K562 (cell line): ENCODE data around the gene ZNF77. TPM values are rescaled to one million over a fixed set of nuclear protein-coding genes. Genes with fewer than 3 reads are reported as not detected.

Experiments used
- ATF3 ChIP-seq, 2 experiments: fragments of 450-650 bp in 1 of 2; sonication (generic) in 1 of 2; formaldehyde crosslinking in 1 of 2; IDR thresholded peaks in 1 of 2; conservative IDR thresholded peaks in 1 of 2; 2 replicates each; pipeline versions ENCODE4 v1.6.1 to v1.8.1; 2016 to 2023; ENCODE audit warnings: mild to moderate bottlenecking in 2 of 2, moderate library complexity in 2 of 2, inconsistent platforms in 1 of 2, missing genetic modification reagents in 1 of 2
- ESRRB ChIP-seq: fragments of 250-450 bp; sonication (Bioruptor Pico); IDR thresholded peaks from 2 replicates; pipeline ENCODE4 v1.5.0; 2020; ENCODE audit warnings: mild to moderate bottlenecking, moderate library complexity, borderline replicate concordance
- GTF2A2 ChIP-seq: IDR thresholded peaks from 2 replicates; pipeline ENCODE4 v1.6.1; 2016; ENCODE audit warnings: mild to moderate bottlenecking, missing genetic modification characterization, missing compliant biosample characterization
- KAT8 ChIP-seq: fragments of 450-650 bp; IDR thresholded peaks from 2 replicates; pipeline ENCODE4 v1.6.1; 2016; ENCODE audit warnings: low read depth, mild to moderate bottlenecking
- KHSRP ChIP-seq: fragments of 450-650 bp; IDR thresholded peaks from 2 replicates; pipeline ENCODE4 v1.6.1; 2017
- MEIS2 ChIP-seq: fragments of 450-650 bp; IDR thresholded peaks from 2 replicates; pipeline ENCODE4 v1.6.1; 2014; ENCODE audit warnings: mild to moderate bottlenecking; ENCODE audit not compliant: partially characterized antibody
- MNT ChIP-seq, 2 experiments: fragments of 450-650 bp; conservative IDR thresholded peaks; 2 replicates each; pipeline ENCODE4 v1.6.1; 2017; ENCODE audit warnings: mild to moderate bottlenecking in 2 of 2, moderate library complexity in 2 of 2
- MTA1 ChIP-seq: fragments of 450-650 bp; IDR thresholded peaks from 2 replicates; pipeline ENCODE4 v1.6.1; 2017; ENCODE audit warnings: borderline replicate concordance
- NEUROD1 ChIP-seq: fragments of 150-350 bp; IDR thresholded peaks from 2 replicates; pipeline ENCODE4 v1.6.1; 2014; ENCODE audit warnings: borderline replicate concordance, low read length, low read depth; ENCODE audit not compliant: partially characterized antibody
- NFATC3 ChIP-seq: fragments of 450-650 bp; IDR thresholded peaks from 2 replicates; pipeline ENCODE4 v1.6.1; 2017; ENCODE audit warnings: mild to moderate bottlenecking
- POLR3G ChIP-seq: IDR thresholded peaks from 2 replicates; pipeline ENCODE4 v1.6.1; 2011; ENCODE audit not compliant: insufficient read length, insufficient replicate concordance; ENCODE audit errors: extremely low read depth
- RFX7 ChIP-seq: fragments of 250-450 bp; sonication (Bioruptor Pico); IDR thresholded peaks from 2 replicates; pipeline ENCODE4 v1.5.1; 2021; ENCODE audit warnings: mild to moderate bottlenecking
- ZBTB40 ChIP-seq, 2 experiments: fragments of 450-650 bp in 1 of 2; sonication (generic) in 1 of 2; formaldehyde crosslinking in 1 of 2; IDR thresholded peaks; 2 replicates each; pipeline versions ENCODE4 v1.7.1 to v1.9.0; 2016 to 2022; ENCODE audit warnings: inconsistent platforms in 1 of 2, mild to moderate bottlenecking in 1 of 2, missing genetic modification reagents in 1 of 2
- ZFP36 ChIP-seq: fragments of 150-350 bp; IDR thresholded peaks from 2 replicates; pipeline ENCODE4 v1.6.1; 2018; ENCODE audit warnings: low read length, low read depth; ENCODE audit not compliant: partially characterized antibody
- ZNF239 ChIP-seq: fragments of 250-450 bp; sonication (Bioruptor Pico); IDR thresholded peaks from 2 replicates; pipeline ENCODE4 v1.4.0; 2020; ENCODE audit warnings: mild to moderate bottlenecking
- ZNF282 ChIP-seq: sonication (generic); formaldehyde crosslinking; IDR thresholded peaks from 2 replicates; pipeline ENCODE4 v1.8.1; 2023; ENCODE audit warnings: missing genetic modification reagents
- ZNF316 ChIP-seq: fragments of 450-650 bp; IDR thresholded peaks from 2 replicates; pipeline ENCODE4 v1.6.1; 2016
- polyA plus RNA-seq, 8 experiments: library from polyadenylated mRNA; depleted of rRNA in 4 of 8; stranded (reverse) in 5 of 8; unstranded in 3 of 8; fragments of >200 nt; fragmentation: Nextera tagmentation in 2 of 8; fragmentation: Illumina TruSeq in 1 of 8; extraction: Ambion mirVana in 2 of 8; extraction: Trizol in 1 of 8; gene quantifications; 2 replicates each; pipeline versions ENCODE4 v1.2.1 to v1.2.3, GENCODE V29; 2011 to 2014; ENCODE audit warnings: inconsistent platforms in 1 of 8, missing spikeins in 1 of 8
- total RNA-seq, 7 experiments: library from RNA; depleted of rRNA in 6 of 7; stranded (reverse); fragments of >200 nt in 6 of 7; fragmentation: Illumina TruSeq in 2 of 7; extraction: Trizol in 2 of 7; gene quantifications; 2 replicates each; pipeline versions ENCODE4 v1.2.1 to v1.2.3, GENCODE V29; 2011 to 2021; ENCODE audit warnings: low replicate concordance in 1 of 7

The ZNF77 gene
- total and polyA plus RNA-seq, 9 of the 15 experiments (the other 6 are each of a cell fraction or from before 2014, with no cell fraction given) = 4.3 to 14.5 (median 7.7) TPM

GRCh38 chr19:2962018-2962670 lies 17.4 kb upstream of the ZNF77 start (continued):
- TF ChIP-seq ZFP36 (no peak), ESRRB (CRISPR knock-in tag) (no peak), POLR3G (no peak), MTA1 (peak; percentile 93), KHSRP (peak; percentile 88), ZNF316 (no peak), ZBTB40 (IDR thresholded peaks at IDR 0.05) (0 out of 2 replicates have a peak, but pooled peaks have one; percentile 20), ZBTB40 (CRISPR knock-in tag; IDR thresholded peaks at IDR 0.05) (no peak), ZNF239 (CRISPR knock-in tag) (0 out of 2 replicates have a peak, but pooled peaks have one; percentile 6), MNT (conservative IDR thresholded peaks at IDR 0.05) (peak in 1 of 2 experiments; percentile 54; a peak in 2 of 4 replicates), ZNF282 (CRISPR knock-in tag) (no peak), RFX7 (CRISPR knock-in tag) (no peak), NFATC3 (0 out of 2 replicates have a peak, but pooled peaks have one; percentile 61), NEUROD1 (no peak), GTF2A2 (tag) (no peak), ATF3 (IDR thresholded peaks at IDR 0.05) (peak; percentile 100), ATF3 (CRISPR knock-in tag; conservative IDR thresholded peaks at IDR 0.05) (peak; percentile 59; the same call in 1 of the 2 replicates), KAT8 (no peak), MEIS2 (no peak)
